Transverse colon (tissue), 4 donors: ENCODE data around the gene BLTP1.

Experiments
- CTCF ChIP-seq, 5 experiments: fragments of 200-600 bp in 3 of 5; fragments of 450-650 bp in 2 of 5; sonication (generic) in 3 of 5; IDR thresholded peaks; 1 replicate in 2 of 5; 2 replicates in 3 of 5; pipeline ENCODE4 v1.5.1; 2016 to 2017; ENCODE audit warnings: antibody characterized with exemption in 5 of 5, inconsistent platforms in 3 of 5, mild to moderate bottlenecking in 2 of 5, moderate library complexity in 1 of 5
- POLR2A ChIP-seq: fragments of 450-650 bp; IDR thresholded peaks from one replicate; pipeline ENCODE4 v1.6.1; 2016; ENCODE audit warnings: antibody characterized with exemption, mild to moderate bottlenecking, moderate library complexity
- POLR2AphosphoS5 ChIP-seq, 3 donors: sonication (generic); formaldehyde crosslinking; IDR thresholded peaks; one replicate each; pipeline ENCODE4 v1.6.1; 2016; ENCODE audit warnings: antibody characterized with exemption in 3 of 3

- TF ChIP-seq CTCF (IDR thresholded peaks at IDR 0.05) (no peak), POLR2A (no peak), POLR2AphosphoS5 (IDR thresholded peaks at IDR 0.05) (no peak)
Observed at GRCh38 chr4:122118243-122118642, 33.9 kb upstream of the BLTP1 start.
